ENCODE measurements around the gene LOXHD1.

GRCh38 chr18:46583711-46584110, 73.3 kb downstream of the LOXHD1 start:
- TF ChIP-seq CTCF (IDR thresholded peaks at IDR 0.05) (no peak), POLR2AphosphoS5 (IDR thresholded peaks at IDR 0.05; ENCODE audit: insufficient read depth in 1 of 2, low read depth in 1 of 2) (no peak), POLR2A (IDR thresholded peaks at IDR 0.05) (no peak)

Measured in vagina (tissue), 2 donors.